ENCODE measurements around the gene KCNJ1. TPM values are rescaled to one million over a fixed set of nuclear protein-coding genes. Genes with fewer than 3 reads are reported as not detected.

Gene KCNJ1
- not detected for total RNA-seq
- 0.05 TPM for total RNA-seq (2013)

- H3K27ac ChIP-seq (ENCODE audit: low read length): no peak within 1 kb of the TSS
- no peak within 1 kb of the TSS for H3K4me3 Mint-ChIP-seq
Observed at GRCh38 chr11:128867277-128867676, at the start of gene KCNJ1. Gene KCNJ1, minus strand, starts transcription at chr11:128867296. Its CDS starts 27,053 bp downstream, at chr11:128840243.

DNA sequence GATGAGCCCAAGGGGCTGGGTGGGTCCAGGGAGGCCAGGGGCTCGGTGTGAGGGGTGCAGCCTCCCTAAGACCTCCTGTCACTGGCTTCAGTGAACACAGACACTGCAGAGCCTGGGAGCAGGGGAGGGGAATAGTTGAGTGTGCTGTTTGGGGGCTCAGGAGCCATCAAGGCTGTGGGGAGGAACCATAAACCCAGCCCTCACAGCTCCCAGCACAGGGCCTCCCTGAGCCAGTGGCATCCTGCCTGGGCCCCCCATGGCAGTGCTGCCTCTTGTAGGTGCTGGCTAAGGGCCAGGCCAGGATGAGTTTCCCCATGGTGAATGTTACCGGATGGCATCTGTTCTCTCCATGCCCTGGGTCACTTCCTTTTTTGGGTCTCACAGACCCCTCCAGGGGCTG, 49.6 kb upstream of the KCNJ1 start:
- H3K4me1 Mint-ChIP-seq: peaks cover 22 to 25% of the 10 kb centered on the region in 2 donors
- ATAC-seq (no peak), DNase-seq (no peak)
- H3K36me3 Mint-ChIP-seq: no peaks in the 10 kb centered on the region
- no peaks in the 10 kb centered on the region for H3K9me3 ChIP-seq (ENCODE audit: control insufficient read depth, insufficient read depth, low read length)
- no peaks in the 10 kb centered on the region for H3K36me3 ChIP-seq (ENCODE audit: control insufficient read depth, insufficient read depth, low read length)
- H3K4me3 ChIP-seq (ENCODE audit: low read length): no peak overlapping the region
- H3K27ac ChIP-seq (ENCODE audit: low read length): no peak overlapping the region
- 69% methylated on average over 2 of the region's 2 CpGs for WGBS (ENCODE audit: insufficient coverage)
- TF ChIP-seq CTCF (IDR thresholded peaks at IDR 0.05): no peak
- H3K27me3 ChIP-seq (ENCODE audit: control insufficient read depth, insufficient read depth, low read length): peaks cover 4% of the 10 kb centered on the region
- H3K27me3 Mint-ChIP-seq (ENCODE audit: low read depth in 2 of 2): peaks cover 58 to 62% of the 10 kb centered on the region in 2 donors
- intact Hi-C loops (cut with micrococcal nuclease): no loop called here
- peaks cover 29% of the 10 kb centered on the region for H3K4me1 ChIP-seq (ENCODE audit: control insufficient read depth, insufficient read depth, low read length)
- H3K9me3 Mint-ChIP-seq: peaks cover 0 to 4% of the 10 kb centered on the region in 2 donors
- no peak overlapping the region for H3K27ac Mint-ChIP-seq
- H3K4me3 Mint-ChIP-seq: no peak overlapping the region

More at GRCh38 chr11:128867277-128867676, at the start of gene KCNJ1:
- H3K36me3 Mint-ChIP-seq: no peaks in the 10 kb centered on the region
- 96% methylated on average over 8 of the region's 8 CpGs for WGBS (ENCODE audit: insufficient coverage)
- DNase-seq (no peak), ATAC-seq (no peak)
- intact Hi-C loops (cut with micrococcal nuclease): no loop called here
- H3K4me1 ChIP-seq (ENCODE audit: control insufficient read depth, insufficient read depth, low read length): no peaks in the 10 kb centered on the region
- no peaks in the 10 kb centered on the region for H3K9me3 ChIP-seq (ENCODE audit: control insufficient read depth, insufficient read depth, low read length)
- H3K27ac Mint-ChIP-seq: no peak within 1 kb of the TSS
- H3K36me3 ChIP-seq (ENCODE audit: control insufficient read depth, insufficient read depth, low read length): no peaks in the 10 kb centered on the region
- H3K9me3 Mint-ChIP-seq: no peaks in the 10 kb centered on the region
- H3K4me3 ChIP-seq (ENCODE audit: low read length): no peak within 1 kb of the TSS
- H3K27me3 ChIP-seq (ENCODE audit: control insufficient read depth, insufficient read depth, low read length): no peaks in the 10 kb centered on the region
- no peak for TF ChIP-seq CTCF (IDR thresholded peaks at IDR 0.05)
- H3K27me3 Mint-ChIP-seq (ENCODE audit: low read depth in 2 of 2): peaks cover 0 to 4% of the 10 kb centered on the region in 2 donors
- H3K4me1 Mint-ChIP-seq: no peaks in the 10 kb centered on the region

- WGBS (ENCODE audit: insufficient coverage): 92% methylated on average over 3 of the region's 3 CpGs
Observed at GRCh38 chr11:128916037-128916572, 49.0 kb upstream of the KCNJ1 start.

More at GRCh38 chr11:128916037-128916572, 49.0 kb upstream of the KCNJ1 start:
- Histone ChIP-seq H3K4me1 (ENCODE audit: control insufficient read depth, insufficient read depth, low read length) (peaks cover 29% of the 10 kb centered on the region), H3K4me3 (ENCODE audit: low read length) (no peak overlapping the region), H3K9me3 (ENCODE audit: control insufficient read depth, insufficient read depth, low read length) (no peaks in the 10 kb centered on the region), H3K27me3 (ENCODE audit: control insufficient read depth, insufficient read depth, low read length) (peaks cover 4% of the 10 kb centered on the region), H3K36me3 (ENCODE audit: control insufficient read depth, insufficient read depth, low read length) (no peaks in the 10 kb centered on the region), H3K27ac (ENCODE audit: low read length) (no peak overlapping the region)
- Mint-ChIP-seq H3K27me3 (ENCODE audit: low read depth in 2 of 2) (peaks cover 54 to 56% of the 10 kb centered on the region in 2 donors), H3K9me3 (peaks cover 0 to 4% of the 10 kb centered on the region in 2 donors), H3K36me3 (no peaks in the 10 kb centered on the region), H3K4me1 (peaks cover 22 to 25% of the 10 kb centered on the region in 2 donors), H3K4me3 (no peak overlapping the region), H3K27ac (no peak overlapping the region)
- DNase-seq (no peak), ATAC-seq (no peak)
- no peak for TF ChIP-seq CTCF (IDR thresholded peaks at IDR 0.05)
- intact Hi-C loops (cut with micrococcal nuclease): no loop called here

Data from natural killer cell (primary cell).